ENCODE data around the gene ASB13.

Gene ASB13

DNA sequence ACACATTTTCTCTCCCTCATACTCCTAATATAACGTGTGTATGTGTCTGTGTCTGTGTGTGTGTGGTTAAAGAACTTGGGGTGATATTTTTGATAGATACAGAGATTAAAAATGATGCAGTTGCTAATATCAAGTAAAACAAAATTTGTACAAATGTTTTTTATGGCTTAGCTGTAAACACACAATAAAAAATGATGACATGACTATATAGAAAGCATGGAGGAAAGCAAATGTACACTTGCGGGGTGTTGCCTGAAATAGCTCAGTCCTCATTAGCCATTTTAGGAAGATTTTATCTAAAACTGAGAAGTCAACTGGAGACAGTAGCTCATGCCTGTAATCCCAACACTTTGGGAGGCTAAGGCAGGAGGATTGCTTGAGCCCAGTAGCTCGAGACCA is 12.6 kb upstream of the ASB13 start:
- TF ChIP-seq L3MBTL2 (conservative IDR thresholded peaks at IDR 0.05) (no peak), FOXK2 (IDR thresholded peaks at IDR 0.05) (no peak), NFRKB (IDR thresholded peaks at IDR 0.05) (no peak), FOXM1 (IDR thresholded peaks at IDR 0.05; ENCODE audit: borderline replicate concordance) (no peak), HDGF (IDR thresholded peaks at IDR 0.05; ENCODE audit: borderline replicate concordance) (no peak), SUZ12 (IDR thresholded peaks at IDR 0.05) (no peak), TARDBP (IDR thresholded peaks at IDR 0.05) (no peak), ZNF384 (IDR thresholded peaks at IDR 0.05) (no peak), SP1 (IDR thresholded peaks at IDR 0.05) (no peak), ELF4 (IDR thresholded peaks at IDR 0.05) (no peak), ARNT (IDR thresholded peaks at IDR 0.05) (no peak), LEF1 (IDR thresholded peaks at IDR 0.05; ENCODE audit: borderline replicate concordance) (no peak)
- TF ChIP-seq, protein P1, sequence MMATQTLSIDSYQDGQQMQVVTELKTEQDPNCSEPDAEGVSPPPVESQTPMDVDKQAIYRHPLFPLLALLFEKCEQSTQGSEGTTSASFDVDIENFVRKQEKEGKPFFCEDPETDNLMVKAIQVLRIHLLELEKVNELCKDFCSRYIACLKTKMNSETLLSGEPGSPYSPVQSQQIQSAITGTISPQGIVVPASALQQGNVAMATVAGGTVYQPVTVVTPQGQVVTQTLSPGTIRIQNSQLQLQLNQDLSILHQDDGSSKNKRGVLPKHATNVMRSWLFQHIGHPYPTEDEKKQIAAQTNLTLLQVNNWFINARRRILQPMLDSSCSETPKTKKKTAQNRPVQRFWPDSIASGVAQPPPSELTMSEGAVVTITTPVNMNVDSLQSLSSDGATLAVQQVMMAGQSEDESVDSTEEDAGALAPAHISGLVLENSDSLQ (IDR thresholded peaks at IDR 0.05): no peak
- CTCF ChIA-PET: no interaction called here
- POLR2A ChIA-PET: no interaction called here
- no peak for DNase-seq (ENCODE audit: extremely low spot score)

DNA sequence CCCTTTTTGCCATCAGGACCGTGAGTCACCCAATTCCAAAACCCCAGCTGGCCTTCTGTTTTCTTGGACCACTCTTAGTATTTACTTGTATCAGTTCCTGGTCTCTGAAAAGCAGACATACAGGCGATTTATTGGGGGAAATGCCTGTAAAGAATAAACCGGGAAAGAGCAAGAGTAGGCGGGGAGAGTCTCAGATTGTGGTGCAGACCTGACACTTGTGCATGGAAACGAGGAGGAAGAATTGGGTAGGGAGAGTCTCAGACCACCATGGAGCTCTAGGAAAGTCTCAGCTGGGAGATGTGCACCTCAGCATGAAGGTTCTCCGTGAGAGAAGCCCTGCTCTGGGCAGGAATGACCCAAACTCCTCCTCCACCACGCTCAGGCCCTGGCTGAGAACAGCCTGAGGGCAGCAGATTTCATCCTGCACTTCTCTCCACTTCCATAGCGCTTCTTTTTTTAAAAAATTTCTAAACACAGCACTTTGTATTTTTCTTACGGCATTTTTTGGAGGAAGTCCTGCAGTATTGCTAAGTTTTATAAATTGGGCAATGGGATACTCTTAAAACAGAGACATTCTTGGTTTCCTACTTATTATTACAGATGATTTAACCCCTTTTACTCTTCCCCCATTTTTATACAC is 12.1 kb upstream of the ASB13 start:
- no peak for DNase-seq (ENCODE audit: extremely low spot score)
- TF ChIP-seq SUZ12 (IDR thresholded peaks at IDR 0.05) (no peak), TARDBP (IDR thresholded peaks at IDR 0.05) (no peak), ZNF384 (IDR thresholded peaks at IDR 0.05) (no peak), L3MBTL2 (conservative IDR thresholded peaks at IDR 0.05) (no peak), NFRKB (IDR thresholded peaks at IDR 0.05) (no peak), LEF1 (IDR thresholded peaks at IDR 0.05; ENCODE audit: borderline replicate concordance) (no peak), ARNT (IDR thresholded peaks at IDR 0.05) (no peak), FOXK2 (IDR thresholded peaks at IDR 0.05) (no peak), FOXM1 (IDR thresholded peaks at IDR 0.05; ENCODE audit: borderline replicate concordance) (no peak), FOXA1 (IDR thresholded peaks at IDR 0.05) (no peak), CTBP1 (IDR thresholded peaks at IDR 0.05; ENCODE audit: borderline replicate concordance) (no peak), ELF4 (IDR thresholded peaks at IDR 0.05) (no peak), BHLHE40 (IDR thresholded peaks at IDR 0.05; ENCODE audit: borderline replicate concordance) (no peak), HDGF (IDR thresholded peaks at IDR 0.05; ENCODE audit: borderline replicate concordance) (no peak), SP1 (IDR thresholded peaks at IDR 0.05) (no peak)
- TF ChIP-seq, protein P1 (IDR thresholded peaks at IDR 0.05): no peak
- CTCF ChIA-PET: no interaction called here
- POLR2A ChIA-PET: no interaction called here

DNA sequence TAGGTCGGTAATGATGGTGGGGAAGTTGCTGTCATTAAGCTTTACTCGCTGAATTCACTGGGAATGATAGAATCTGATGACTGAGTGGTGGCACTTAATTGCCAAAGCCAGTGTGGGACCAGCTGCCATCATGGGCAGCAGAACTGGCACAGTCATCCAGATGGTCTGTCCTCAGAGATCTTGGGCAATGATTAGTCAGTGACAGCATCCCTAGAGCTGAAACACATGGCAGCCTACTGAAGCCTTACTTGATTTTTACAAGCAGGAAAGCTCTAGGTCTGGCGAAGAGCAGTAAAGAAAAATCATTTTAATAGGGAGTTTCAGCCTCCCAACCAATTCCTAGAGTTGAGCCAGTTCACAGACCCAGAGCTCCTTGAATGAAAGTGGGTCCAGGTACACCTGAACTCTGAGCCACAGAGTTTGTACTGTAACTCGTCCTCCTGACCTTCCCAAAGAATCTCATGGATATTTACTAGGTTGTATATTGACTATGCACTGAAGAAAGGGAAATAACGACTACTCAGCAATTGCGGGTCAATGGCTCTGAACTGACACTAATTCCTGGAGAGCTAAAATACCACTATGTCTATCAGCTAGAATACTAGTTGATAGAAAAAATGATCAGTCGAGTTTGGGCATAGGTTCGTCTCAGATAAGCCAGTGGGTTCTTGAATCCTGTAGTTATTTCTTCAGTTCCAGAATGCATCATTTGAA is 4.4 kb upstream of the ASB13 start:
- POLR2A ChIA-PET: interaction anchor here (1.0 kb wide), 1 partner anchor 14 kb away, joined by 3 read pairs; the partner anchor contains the start of gene TASOR2
- no peak for TF ChIP-seq SUZ12 (IDR thresholded peaks at IDR 0.05)
- CTCF ChIA-PET: no interaction called here

DNA sequence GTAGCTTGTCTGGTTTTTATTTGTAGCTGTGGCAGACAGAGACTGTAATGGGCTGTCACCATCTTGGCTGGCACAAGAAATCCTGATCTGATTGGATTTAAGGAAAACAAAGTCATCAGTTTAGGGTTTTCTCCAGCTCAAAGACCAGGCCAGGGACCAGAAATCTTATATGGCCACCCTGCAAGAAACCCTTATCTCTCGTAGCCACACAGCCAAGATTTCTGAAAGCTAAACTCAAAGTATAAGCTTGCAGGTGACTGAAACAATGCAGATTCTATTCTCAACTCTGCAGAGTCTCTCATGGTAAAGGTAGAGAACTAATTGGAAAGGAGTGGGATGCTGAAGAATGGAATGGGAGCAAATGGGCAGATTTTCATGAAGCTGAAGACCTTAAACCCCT is 3.2 kb upstream of the ASB13 start:
- CTCF ChIA-PET: interaction anchor here (0.7 kb wide), 1 partner anchor 12 kb away, joined by 3 read pairs; no protein-coding TSS in a partner anchor
- POLR2A ChIA-PET: no interaction called here
- DNase-seq (ENCODE audit: extremely low spot score): no peak
- no peak for TF ChIP-seq FOXK2 (IDR thresholded peaks at IDR 0.05)
- no peak for TF ChIP-seq ARNT (IDR thresholded peaks at IDR 0.05)
- no peak for TF ChIP-seq CTBP1 (IDR thresholded peaks at IDR 0.05; ENCODE audit: borderline replicate concordance)
- no peak for TF ChIP-seq NFRKB (IDR thresholded peaks at IDR 0.05)
- TF ChIP-seq HDGF (IDR thresholded peaks at IDR 0.05; ENCODE audit: borderline replicate concordance): no peak
- no peak for TF ChIP-seq TARDBP (IDR thresholded peaks at IDR 0.05)
- TF ChIP-seq LEF1 (IDR thresholded peaks at IDR 0.05; ENCODE audit: borderline replicate concordance): no peak

More for the DNA sequence above, 4.4 kb upstream of the ASB13 start:
- no peak for DNase-seq (ENCODE audit: extremely low spot score)

DNA sequence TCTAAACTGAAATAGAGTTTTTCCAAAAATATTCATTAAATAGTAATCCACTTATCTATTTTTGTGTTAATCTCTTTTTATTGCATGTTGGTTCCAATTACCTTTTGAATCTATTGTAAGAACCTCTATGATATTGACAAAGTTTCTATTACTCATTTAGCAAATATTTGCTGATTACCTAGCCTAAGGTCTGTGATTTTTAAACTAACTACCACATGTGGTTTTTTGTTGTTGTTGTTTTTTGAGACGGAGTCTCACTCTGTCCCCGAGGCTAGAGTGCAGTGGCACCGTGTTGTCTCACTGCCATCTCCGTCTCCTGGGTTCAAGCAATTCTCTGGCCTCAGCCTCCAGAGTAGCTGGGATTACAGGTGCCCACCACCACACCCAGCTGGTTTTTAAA is 2.0 kb upstream of the ASB13 start:
- ChIA-PET POLR2A (no interaction called here), CTCF (interaction anchor here (0.6 kb wide), 1 partner anchor 467 kb away, joined by 3 read pairs; no protein-coding TSS in a partner anchor)
- DNase-seq (ENCODE audit: extremely low spot score): no peak
- no peak for TF ChIP-seq L3MBTL2 (conservative IDR thresholded peaks at IDR 0.05)
- no peak for TF ChIP-seq ELF4 (IDR thresholded peaks at IDR 0.05)
- TF ChIP-seq, protein P1 (IDR thresholded peaks at IDR 0.05): no peak
- no peak for TF ChIP-seq FOXK2 (IDR thresholded peaks at IDR 0.05)
- TF ChIP-seq ZNF384 (IDR thresholded peaks at IDR 0.05): no peak
- TF ChIP-seq FOXA1 (IDR thresholded peaks at IDR 0.05): no peak
- TF ChIP-seq CTBP1 (IDR thresholded peaks at IDR 0.05; ENCODE audit: borderline replicate concordance): no peak
- no peak for TF ChIP-seq SUZ12 (IDR thresholded peaks at IDR 0.05)
- no peak for TF ChIP-seq NFRKB (IDR thresholded peaks at IDR 0.05)
- TF ChIP-seq ARNT (IDR thresholded peaks at IDR 0.05): no peak
- TF ChIP-seq TARDBP (IDR thresholded peaks at IDR 0.05): no peak
- TF ChIP-seq BHLHE40 (IDR thresholded peaks at IDR 0.05; ENCODE audit: borderline replicate concordance): no peak
- TF ChIP-seq SP1 (IDR thresholded peaks at IDR 0.05): no peak
- TF ChIP-seq FOXM1 (IDR thresholded peaks at IDR 0.05; ENCODE audit: borderline replicate concordance): no peak
